ENCODE results near the gene FOXJ3.

FOXJ3 gene

GRCh38 chr1:42163536-42164503 lies 171.2 kb downstream of the FOXJ3 start:
- no peak for DNase-seq

- no peak for DNase-seq
Measured at GRCh38 chr1:42163114-42163513, 171.9 kb downstream of the FOXJ3 start.

- DNase-seq, result no peak
Measured at GRCh38 chr1:42162181-42162580, 172.9 kb downstream of the FOXJ3 start.

- no peak for DNase-seq
Measured at GRCh38 chr1:42158189-42158588, 176.8 kb downstream of the FOXJ3 start.

- DNase-seq, result no peak
Measured at GRCh38 chr1:42157667-42158066, 177.4 kb downstream of the FOXJ3 start.

GRCh38 chr1:42155362-42155761 lies 179.7 kb downstream of the FOXJ3 start:
- no peak for DNase-seq

- DNase-seq, result no peak
Measured at GRCh38 chr1:42154685-42155084, 180.3 kb downstream of the FOXJ3 start.

- no peak for DNase-seq
Measured at GRCh38 chr1:42153624-42154023, 181.4 kb downstream of the FOXJ3 start.

GRCh38 chr1:42152907-42153600 lies 182.0 kb downstream of the FOXJ3 start, which contains the start of gene GUCA2B:
Gene GUCA2B, plus strand, starts transcription at chr1:42153410. Its CDS starts 41 bp downstream, at chr1:42153451.
- DNase-seq, result no peak

GRCh38 chr1:42152119-42152518 lies 182.9 kb downstream of the FOXJ3 start:
- DNase-seq, result no peak

GRCh38 chr1:42150651-42151050 lies 184.4 kb downstream of the FOXJ3 start:
- no peak for DNase-seq

GRCh38 chr1:42148166-42148565 lies 186.9 kb downstream of the FOXJ3 start:
- no peak for DNase-seq

- peak; percentile 54 for DNase-seq
Measured at GRCh38 chr1:42146626-42147320, 188.3 kb downstream of the FOXJ3 start.

- DNase-seq, result peak; percentile 40
Measured at GRCh38 chr1:42145764-42146625, 189.0 kb downstream of the FOXJ3 start.

- DNase-seq, result no peak
Measured at GRCh38 chr1:42145389-42145716, 189.7 kb downstream of the FOXJ3 start.

GRCh38 chr1:42144711-42145388 lies 190.2 kb downstream of the FOXJ3 start:
- DNase-seq, result no peak

- DNase-seq, result no peak
Measured at GRCh38 chr1:42143896-42144710, 190.9 kb downstream of the FOXJ3 start.

GRCh38 chr1:42142894-42143675 lies 191.9 kb downstream of the FOXJ3 start:
- no peak for DNase-seq

- no peak for DNase-seq
Measured at GRCh38 chr1:42141978-42142377, 193.1 kb downstream of the FOXJ3 start.

GRCh38 chr1:42140191-42140590 lies 194.8 kb downstream of the FOXJ3 start:
- DNase-seq, result no peak
